ENCODE results near the gene CIBAR2. TPM values are rescaled to one million over a fixed set of nuclear protein-coding genes. Genes with fewer than 3 reads are reported as not detected.
"Not testable (repeated sequence)": the region's sequence is repeated elsewhere in the genome, so short reads cannot be mapped to it uniquely, and the experiment has no call there.

CIBAR2 gene
- total RNA-seq, 1 donor from 2014 or later = not detected

GRCh38 chr16:85054948-85055492 lies 57.3 kb downstream of the CIBAR2 start:
- DNase-seq (ENCODE audit: low read depth) (no peak), FAIRE-seq (no peak)
- Histone ChIP-seq H3K36me3 (ENCODE audit: control insufficient read depth, insufficient read depth, low read length) (no peaks in the 10 kb centered on the region), H3K4me3 (ENCODE audit: low read depth, low read length) (no peak overlapping the region), H3K27me3 (ENCODE audit: control insufficient read depth, insufficient read depth, low read length) (no peaks in the 10 kb centered on the region)
- TF ChIP-seq CTCF (IDR thresholded peaks at IDR 0.05; ENCODE audit: insufficient read depth, low read length, severe bottlenecking) = no peak

GRCh38 chr16:85054321-85054720 lies 58.0 kb downstream of the CIBAR2 start:
- H3K4me3 ChIP-seq (ENCODE audit: low read depth, low read length); DNase-seq (ENCODE audit: low read depth); H3K36me3 ChIP-seq (ENCODE audit: control insufficient read depth, insufficient read depth, low read length); FAIRE-seq; H3K27me3 ChIP-seq (ENCODE audit: control insufficient read depth, insufficient read depth, low read length): not testable (repeated sequence)

- TF ChIP-seq CTCF (IDR thresholded peaks at IDR 0.05; ENCODE audit: insufficient read depth, low read length, severe bottlenecking) = no peak
- no peak for DNase-seq (ENCODE audit: low read depth)
- no peaks in the 10 kb centered on the region for H3K36me3 ChIP-seq (ENCODE audit: control insufficient read depth, insufficient read depth, low read length)
- H3K27me3 ChIP-seq (ENCODE audit: control insufficient read depth, insufficient read depth, low read length) = no peaks in the 10 kb centered on the region
- no peak overlapping the region for H3K4me3 ChIP-seq (ENCODE audit: low read depth, low read length)
- no peak for FAIRE-seq
These were observed 59.7 kb downstream of the CIBAR2 start for GRCh38 chr16:85052536-85052935.

- TF ChIP-seq CTCF (IDR thresholded peaks at IDR 0.05; ENCODE audit: insufficient read depth, low read length, severe bottlenecking) = no peak
- no peaks in the 10 kb centered on the region for H3K36me3 ChIP-seq (ENCODE audit: control insufficient read depth, insufficient read depth, low read length)
- no peaks in the 10 kb centered on the region for H3K27me3 ChIP-seq (ENCODE audit: control insufficient read depth, insufficient read depth, low read length)
- DNase-seq (ENCODE audit: low read depth) = no peak
- no peak overlapping the region for H3K4me3 ChIP-seq (ENCODE audit: low read depth, low read length)
- FAIRE-seq = no peak
These were observed 60.6 kb downstream of the CIBAR2 start for GRCh38 chr16:85051683-85052082.

GRCh38 chr16:85051067-85051581 lies 61.1 kb downstream of the CIBAR2 start:
- Histone ChIP-seq H3K4me3 (ENCODE audit: low read depth, low read length) (no peak overlapping the region), H3K36me3 (ENCODE audit: control insufficient read depth, insufficient read depth, low read length) (no peaks in the 10 kb centered on the region), H3K27me3 (ENCODE audit: control insufficient read depth, insufficient read depth, low read length) (no peaks in the 10 kb centered on the region)
- no peak for TF ChIP-seq CTCF (IDR thresholded peaks at IDR 0.05; ENCODE audit: insufficient read depth, low read length, severe bottlenecking)
- FAIRE-seq (no peak), DNase-seq (ENCODE audit: low read depth) (no peak)

- DNase-seq (ENCODE audit: low read depth) = no peak
- no peak overlapping the region for H3K4me3 ChIP-seq (ENCODE audit: low read depth, low read length)
- FAIRE-seq = no peak
- no peaks in the 10 kb centered on the region for H3K27me3 ChIP-seq (ENCODE audit: control insufficient read depth, insufficient read depth, low read length)
- H3K36me3 ChIP-seq (ENCODE audit: control insufficient read depth, insufficient read depth, low read length) = no peaks in the 10 kb centered on the region
- no peak for TF ChIP-seq CTCF (IDR thresholded peaks at IDR 0.05; ENCODE audit: insufficient read depth, low read length, severe bottlenecking)
These were observed 62.5 kb downstream of the CIBAR2 start for GRCh38 chr16:85049706-85050305.

Data from bronchial epithelial cell (primary cell).